GM06990 (cell line): ENCODE results near the gene PCBP3.

ENCODE experiments used
- DNase-seq: peaks from one replicate; pipeline ENCODE4 v3.0.0-alpha.2; 2011; ENCODE audit not compliant: insufficient read length; ENCODE audit errors: extremely low read depth
- H3K27me3 ChIP-seq: replicated peaks from 2 replicates; pipeline ENCODE4 v1.6.0; 2011; ENCODE audit warnings: low read length; ENCODE audit not compliant: control insufficient read depth, insufficient read depth
- H3K36me3 ChIP-seq: 2 replicates; pipeline ENCODE4 v1.5.1; 2011; ENCODE audit warnings: low read length; ENCODE audit not compliant: control insufficient read depth, insufficient read depth
- H3K4me3 ChIP-seq: replicated peaks from 2 replicates; pipeline ENCODE4 v1.5.1; 2011; ENCODE audit warnings: low read depth, mild to moderate bottlenecking, control low read depth, low read length
- TF ChIP-seq, protein P1 (sequence below): IDR thresholded peaks from 2 replicates; pipeline ENCODE4 v1.5.1; 2011; ENCODE audit warnings: low read length, control low read depth, mild to moderate bottlenecking, inconsistent platforms; ENCODE audit not compliant: insufficient read depth, poor library complexity, severe bottlenecking

Gene PCBP3

DNA sequence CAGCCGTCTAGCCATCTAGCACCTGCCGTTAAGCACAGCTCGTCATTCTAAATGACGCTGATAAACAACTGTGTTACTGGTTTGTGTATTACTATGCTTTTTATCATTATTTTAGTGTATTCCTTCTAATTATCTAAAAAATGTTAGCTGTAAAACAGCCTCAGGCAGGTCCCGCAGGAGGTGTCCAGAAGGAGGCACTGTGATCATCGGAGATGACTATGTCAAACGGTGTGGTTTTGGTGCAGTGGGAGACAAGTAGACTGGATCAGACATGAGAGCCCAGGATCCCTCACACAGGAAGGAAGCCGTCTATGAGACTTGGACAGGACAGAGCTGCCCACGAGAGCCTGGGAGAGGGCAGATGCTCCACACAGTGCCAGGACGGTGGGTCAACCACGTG lies 282.8 kb downstream of the PCBP3 start:
- TF ChIP-seq, protein P1, sequence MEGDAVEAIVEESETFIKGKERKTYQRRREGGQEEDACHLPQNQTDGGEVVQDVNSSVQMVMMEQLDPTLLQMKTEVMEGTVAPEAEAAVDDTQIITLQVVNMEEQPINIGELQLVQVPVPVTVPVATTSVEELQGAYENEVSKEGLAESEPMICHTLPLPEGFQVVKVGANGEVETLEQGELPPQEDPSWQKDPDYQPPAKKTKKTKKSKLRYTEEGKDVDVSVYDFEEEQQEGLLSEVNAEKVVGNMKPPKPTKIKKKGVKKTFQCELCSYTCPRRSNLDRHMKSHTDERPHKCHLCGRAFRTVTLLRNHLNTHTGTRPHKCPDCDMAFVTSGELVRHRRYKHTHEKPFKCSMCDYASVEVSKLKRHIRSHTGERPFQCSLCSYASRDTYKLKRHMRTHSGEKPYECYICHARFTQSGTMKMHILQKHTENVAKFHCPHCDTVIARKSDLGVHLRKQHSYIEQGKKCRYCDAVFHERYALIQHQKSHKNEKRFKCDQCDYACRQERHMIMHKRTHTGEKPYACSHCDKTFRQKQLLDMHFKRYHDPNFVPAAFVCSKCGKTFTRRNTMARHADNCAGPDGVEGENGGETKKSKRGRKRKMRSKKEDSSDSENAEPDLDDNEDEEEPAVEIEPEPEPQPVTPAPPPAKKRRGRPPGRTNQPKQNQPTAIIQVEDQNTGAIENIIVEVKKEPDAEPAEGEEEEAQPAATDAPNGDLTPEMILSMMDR, result no peak
- Histone ChIP-seq H3K4me3 (no peak overlapping the region), H3K36me3 (no peaks in the 10 kb centered on the region), H3K27me3 (no peaks in the 10 kb centered on the region)
- no peak for DNase-seq

DNA sequence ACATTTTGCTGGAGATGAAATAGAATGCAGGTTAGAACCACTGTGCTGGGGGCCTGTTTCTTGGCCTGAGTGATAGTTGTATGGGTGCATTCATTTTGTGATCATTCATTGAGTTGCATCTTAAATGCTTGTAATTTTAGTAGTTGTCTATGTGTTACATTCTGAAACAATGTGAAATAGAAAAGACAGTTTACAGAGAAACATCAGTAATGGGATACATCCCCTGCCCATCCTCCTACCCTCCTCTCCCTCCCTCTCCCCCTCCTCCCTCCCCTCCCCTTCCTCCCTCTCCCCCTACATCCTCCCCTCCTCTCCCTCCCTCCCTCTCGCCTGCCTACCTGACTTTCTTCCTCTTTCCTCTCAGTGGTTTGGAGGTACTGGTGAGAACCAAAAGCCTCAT lies 283.5 kb downstream of the PCBP3 start:
- Histone ChIP-seq H3K4me3 (no peak overlapping the region), H3K36me3 (no peaks in the 10 kb centered on the region), H3K27me3 (no peaks in the 10 kb centered on the region)
- TF ChIP-seq, protein P1, result no peak
- no peak for DNase-seq

- Histone ChIP-seq H3K4me3 (no peak overlapping the region), H3K36me3 (no peaks in the 10 kb centered on the region), H3K27me3 (no peaks in the 10 kb centered on the region; the same call in 1 of the 2 replicates)
- TF ChIP-seq, protein P1, result no peak
- no peak for DNase-seq
Observed at GRCh38 chr21:45927851-45928850, 284.6 kb downstream of the PCBP3 start.

- TF ChIP-seq, protein P1, result no peak
- H3K4me3 ChIP-seq, result no peak overlapping the region
- no peaks in the 10 kb centered on the region; the same call in 1 of the 2 replicates for H3K27me3 ChIP-seq
Observed at GRCh38 chr21:45929449-45929848, 285.9 kb downstream of the PCBP3 start.

DNA sequence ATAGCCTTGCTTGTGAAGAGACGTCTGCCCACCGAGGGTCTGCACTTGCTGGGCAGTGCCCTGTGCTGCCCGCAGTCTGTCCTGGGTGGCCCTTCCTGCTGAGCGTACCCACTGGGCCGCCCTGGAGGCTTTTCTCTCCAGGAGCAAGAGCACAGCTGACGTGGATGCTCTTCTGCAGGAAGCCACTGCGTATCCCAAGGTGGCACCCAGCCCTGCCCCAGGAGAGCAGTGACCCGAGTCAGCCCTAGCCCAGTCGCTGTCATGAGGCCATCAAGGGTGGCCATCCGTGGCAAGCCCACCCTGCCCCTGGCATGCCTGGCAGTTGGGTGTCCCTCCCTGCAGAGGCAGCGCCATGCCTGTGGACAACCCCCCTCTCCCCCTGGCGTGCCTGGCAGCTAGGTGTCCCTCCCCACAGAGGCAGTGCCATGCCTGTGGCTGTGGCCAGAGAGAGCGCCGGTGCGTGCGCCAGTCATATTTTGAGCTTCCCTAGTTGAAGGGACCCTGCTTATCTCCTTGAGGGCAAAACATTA lies 286.8 kb downstream of the PCBP3 start:
- H3K4me3 ChIP-seq, result no peak overlapping the region
- TF ChIP-seq, protein P1, result no peak
- H3K36me3 ChIP-seq, result no peaks in the 10 kb centered on the region
- no peaks in the 10 kb centered on the region; the same call in 1 of the 2 replicates for H3K27me3 ChIP-seq
- no peak for DNase-seq

More at GRCh38 chr21:45929449-45929848, 285.9 kb downstream of the PCBP3 start:
- H3K36me3 ChIP-seq, result no peaks in the 10 kb centered on the region
- DNase-seq, result no peak
